NB4 (cell line): ENCODE data around the gene TMEM100.

ENCODE experiments used
- CTCF ChIP-seq: IDR thresholded peaks from one replicate; pipeline ENCODE4 v1.5.1; 2012; ENCODE audit warnings: low read depth, low read length
- POLR2A ChIP-seq: IDR thresholded peaks from 2 replicates; pipeline ENCODE4 v1.6.1; 2011; ENCODE audit warnings: mild to moderate bottlenecking; ENCODE audit not compliant: insufficient read length; ENCODE audit errors: extremely low read depth

- TF ChIP-seq CTCF, result no peak
- TF ChIP-seq POLR2A, result no peak
These were observed 23.8 kb upstream of the TMEM100 start for GRCh38 chr17:55746466-55746865.
